RKO (cell line): ENCODE data around the gene BCKDHA.
"Not testable (repeated sequence)": the region's sequence is repeated elsewhere in the genome, so short reads cannot be mapped to it uniquely, and the experiment has no call there.

Experiments
- DNase-seq: peaks from one replicate; pipeline ENCODE4 v3.0.0-alpha.2; 2016; ENCODE audit warnings: low spot score

Gene BCKDHA

DNA sequence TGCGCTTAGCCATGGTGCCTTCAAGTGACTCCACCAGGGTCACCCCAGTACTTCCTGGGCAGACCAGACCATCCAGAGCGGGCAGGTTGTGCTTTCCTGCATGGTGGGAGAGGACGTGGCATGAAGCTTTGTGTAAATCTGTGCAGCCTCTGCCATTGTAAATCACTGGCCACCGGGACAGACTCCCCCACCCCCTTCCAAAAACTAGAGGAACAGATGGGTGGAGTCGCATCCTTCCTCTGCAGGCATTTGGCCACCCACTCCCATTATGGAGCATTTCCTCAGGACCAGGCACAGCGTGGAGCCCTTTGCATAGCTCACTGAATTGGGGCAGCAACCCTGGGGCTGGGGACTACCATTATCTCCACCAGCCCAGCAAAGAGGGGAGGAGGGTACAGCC, 8.2 kb downstream of the BCKDHA start:
- DNase-seq, result no peak

DNA sequence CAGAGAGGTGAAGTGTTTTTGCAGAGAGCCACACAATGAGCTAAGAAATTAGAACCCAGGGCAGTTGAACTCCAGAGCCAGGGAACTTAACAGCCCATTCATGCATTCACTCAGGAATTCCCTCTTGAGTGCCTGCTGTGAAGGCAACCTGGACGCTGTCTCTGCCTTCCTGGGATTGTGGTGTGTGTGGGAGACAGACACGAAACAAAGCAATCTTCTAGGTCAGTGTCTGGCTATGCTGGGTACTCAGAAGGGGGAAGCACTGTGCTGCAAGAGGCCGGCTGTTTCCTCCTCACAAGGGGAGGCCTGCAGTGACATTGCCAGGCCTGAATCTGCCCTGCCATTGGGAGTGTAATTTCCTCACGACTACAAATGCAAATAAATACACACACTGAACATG, 9.7 kb downstream of the BCKDHA start:
- DNase-seq, result no peak

DNA sequence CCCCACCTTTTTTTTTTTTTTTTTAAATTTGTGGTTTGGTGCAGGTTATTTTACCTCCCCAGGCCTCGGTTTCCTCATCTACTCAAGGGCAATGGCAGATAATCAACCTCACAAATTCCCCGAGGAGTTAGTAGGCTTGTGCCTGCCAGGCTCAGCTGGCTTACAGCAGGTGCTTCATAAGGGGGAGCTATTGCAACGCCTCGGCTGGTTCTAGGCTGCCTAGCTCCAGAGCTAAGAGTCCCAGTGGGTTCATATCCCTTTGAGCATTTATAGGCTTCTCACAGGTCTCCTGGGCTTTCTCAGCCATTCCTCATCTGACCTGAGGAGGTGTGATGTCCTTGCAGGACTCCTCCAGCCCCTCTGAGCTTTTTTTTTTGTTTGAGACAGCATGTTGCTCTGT, 10.6 kb downstream of the BCKDHA start:
- DNase-seq, result no peak

DNA sequence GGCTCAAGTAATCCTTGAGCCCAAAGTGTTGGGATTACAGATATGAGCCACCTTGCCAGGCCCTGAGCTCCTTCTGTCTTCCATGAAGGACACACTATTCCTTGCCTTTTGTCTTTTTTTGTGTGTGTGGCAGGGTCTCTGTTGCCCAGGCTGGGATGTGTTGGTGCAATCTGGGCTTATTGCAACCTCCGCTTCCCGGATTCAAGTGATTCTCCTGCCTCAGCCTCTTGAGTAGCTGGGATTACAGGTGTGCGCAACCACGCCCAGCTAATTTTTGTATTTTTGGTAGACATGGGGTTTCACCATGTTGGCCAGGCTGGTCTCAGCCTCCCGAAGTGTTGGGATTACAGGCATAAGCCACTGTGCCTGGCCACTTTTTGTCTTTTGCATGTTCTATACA, 11.2 kb downstream of the BCKDHA start:
- not testable (repeated sequence) for DNase-seq

DNA sequence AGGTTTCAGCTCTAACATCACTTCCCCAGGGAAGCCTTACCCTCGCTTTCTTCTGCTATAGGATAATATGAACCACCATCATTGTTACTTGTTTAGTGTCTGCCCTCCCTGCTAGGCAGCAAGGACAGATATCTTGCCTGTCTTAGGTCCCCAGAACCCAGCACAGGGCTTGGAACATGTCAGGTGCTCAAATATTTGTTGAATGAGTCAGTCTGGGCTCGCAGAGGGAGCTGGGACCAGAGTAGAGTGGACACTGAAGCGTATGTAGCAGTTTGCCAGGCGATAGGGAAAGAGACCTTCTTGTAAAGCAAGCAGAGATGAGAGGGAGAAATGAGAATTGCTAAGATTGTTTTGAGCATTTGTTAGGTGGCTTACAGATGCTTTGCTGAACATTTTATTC, 11.7 kb downstream of the BCKDHA start:
- DNase-seq, result no peak

DNA sequence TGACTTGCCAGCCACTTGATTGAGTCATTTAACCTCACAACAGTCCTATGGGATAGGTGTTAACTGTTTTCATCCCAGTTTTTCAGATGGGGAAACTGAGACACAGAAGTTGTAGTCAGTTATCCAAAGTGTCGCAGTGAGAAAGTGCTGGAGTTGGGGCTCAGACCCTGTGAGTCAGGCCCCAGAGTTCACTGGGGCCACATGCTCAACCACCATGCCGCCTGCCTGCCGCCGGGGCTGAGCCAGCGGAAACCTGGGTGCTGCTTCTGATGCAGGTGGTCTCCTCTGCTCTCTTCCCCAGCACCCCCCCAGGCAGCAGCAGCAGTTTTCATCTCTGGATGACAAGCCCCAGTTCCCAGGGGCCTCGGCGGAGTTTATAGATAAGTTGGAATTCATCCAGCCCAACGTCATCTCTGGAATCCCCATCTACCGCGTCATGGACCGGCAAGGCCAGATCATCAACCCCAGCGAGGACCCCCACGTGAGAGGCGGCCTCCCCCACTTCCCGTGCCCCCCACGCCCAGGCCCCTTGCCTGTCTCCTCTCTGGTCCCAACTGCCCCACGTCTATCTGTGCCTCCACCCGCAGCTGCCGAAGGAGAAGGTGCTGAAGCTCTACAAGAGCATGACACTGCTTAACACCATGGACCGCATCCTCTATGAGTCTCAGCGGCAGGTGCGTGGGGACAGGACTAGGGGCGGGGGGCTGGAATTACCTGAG, 12.9 kb downstream of the BCKDHA start:
- no peak for DNase-seq

DNA sequence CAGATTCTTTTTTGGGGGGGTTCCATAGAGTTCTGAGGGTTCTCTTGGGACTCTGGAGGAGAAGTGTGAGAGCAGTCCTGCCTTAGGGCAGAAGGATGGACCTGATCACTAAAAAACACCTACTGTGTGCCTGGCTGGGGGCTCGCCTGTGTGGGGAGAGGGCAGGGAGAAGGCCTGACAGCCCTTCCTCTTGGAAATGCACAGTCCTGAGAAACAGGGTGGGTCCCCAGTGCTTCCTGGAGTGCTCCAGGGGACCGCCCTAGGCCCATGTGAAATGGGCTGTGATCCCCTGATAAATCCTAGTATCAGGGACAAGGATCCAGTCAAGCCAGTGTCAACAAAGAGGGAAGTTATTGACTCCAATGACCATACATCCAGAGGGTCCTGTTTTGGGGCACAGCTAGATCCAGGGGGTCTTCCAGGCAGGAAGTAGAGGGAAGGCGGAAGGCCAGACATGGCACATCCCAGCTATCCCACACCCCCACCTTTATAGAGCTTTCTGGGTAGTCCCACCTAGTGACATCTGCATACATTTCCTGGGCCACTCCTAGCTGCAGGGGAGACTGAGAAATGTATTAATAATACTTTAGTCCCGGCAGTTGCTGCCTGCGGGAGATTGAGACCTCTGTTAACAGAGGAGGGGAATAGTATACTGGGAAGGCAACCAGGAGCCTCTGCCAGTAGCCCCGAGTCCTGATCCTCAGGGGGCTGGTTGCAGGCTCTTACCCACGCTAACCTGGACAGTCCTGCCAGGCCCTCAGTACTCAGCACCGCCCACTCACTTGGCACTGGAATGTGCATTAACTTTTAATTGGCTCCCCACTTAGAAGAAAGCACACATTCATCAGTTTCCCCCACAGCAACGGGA, 13.7 kb downstream of the BCKDHA start:
- no peak for DNase-seq

DNA sequence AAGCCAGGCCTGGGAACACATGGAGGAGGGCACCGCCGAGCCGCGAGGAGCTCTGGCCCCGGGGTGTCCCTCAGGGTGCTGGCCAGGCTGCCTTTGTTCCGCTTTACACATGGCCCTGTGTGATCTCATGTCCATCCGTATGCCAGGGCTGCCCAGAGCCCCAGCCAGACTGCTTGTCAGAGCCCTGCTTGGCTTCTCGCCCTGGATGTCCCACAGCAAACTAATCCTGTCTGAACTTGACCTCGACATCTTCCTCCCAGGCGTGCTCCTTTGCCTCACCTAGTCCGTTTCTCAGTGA, 14.3 kb downstream of the BCKDHA start:
- no peak for DNase-seq

DNA sequence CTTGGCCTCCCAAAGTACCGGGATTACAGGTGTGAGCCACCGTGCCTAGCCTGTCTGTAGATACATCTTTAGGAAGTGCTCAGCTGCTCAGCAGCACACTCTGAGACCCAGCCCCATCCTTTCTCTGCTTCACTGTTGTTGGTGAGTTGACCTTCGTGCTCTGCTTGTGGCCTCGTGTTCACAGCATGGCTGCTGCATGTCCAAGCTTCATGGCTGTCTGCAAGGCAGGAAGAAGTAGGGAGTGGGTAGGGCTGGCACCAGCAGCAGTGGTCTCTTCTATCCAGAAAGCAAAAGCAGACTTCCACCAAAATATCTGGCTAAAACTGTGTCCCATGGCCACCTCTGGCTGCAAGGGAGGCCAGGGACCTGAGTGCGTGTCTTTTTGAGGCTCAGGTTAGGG, 15.3 kb downstream of the BCKDHA start:
- DNase-seq, result no peak

DNA sequence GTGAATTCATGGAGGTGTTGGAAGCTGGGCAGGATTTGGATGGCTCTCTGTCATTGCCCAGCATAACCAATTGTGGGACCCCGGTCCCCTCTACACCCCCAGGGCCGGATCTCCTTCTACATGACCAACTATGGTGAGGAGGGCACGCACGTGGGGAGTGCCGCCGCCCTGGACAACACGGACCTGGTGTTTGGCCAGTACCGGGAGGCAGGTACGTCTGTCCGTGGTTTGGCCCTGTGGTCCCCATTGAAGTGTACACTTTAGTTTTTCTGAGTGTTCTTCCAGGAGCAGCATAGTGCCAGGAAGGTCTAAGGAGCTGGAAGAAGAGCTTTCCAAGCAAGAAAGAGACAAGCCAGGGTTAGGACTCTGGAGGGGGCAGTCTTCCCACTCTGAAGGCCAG, 16.3 kb downstream of the BCKDHA start:
- no peak for DNase-seq

DNA sequence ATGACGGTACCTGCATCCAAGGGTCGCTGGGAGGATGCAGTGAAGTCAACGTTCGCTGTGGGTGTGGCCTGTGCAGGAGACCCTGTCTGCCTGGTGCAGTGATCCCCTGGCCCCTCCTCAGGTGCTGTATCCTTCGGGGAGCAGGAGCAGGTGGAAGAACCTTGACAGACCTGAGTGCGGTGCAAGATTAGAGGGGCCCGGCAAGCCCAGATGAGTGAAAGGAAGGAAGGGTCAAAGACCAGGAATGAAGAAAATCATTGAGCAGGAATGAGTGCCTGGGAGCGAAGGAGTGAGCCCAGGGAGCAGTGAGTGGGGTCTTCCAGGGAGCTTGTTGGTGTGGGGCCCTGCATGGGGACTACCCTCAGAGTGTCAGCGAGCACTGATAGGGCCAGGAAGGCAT, 16.8 kb downstream of the BCKDHA start:
- no peak for DNase-seq

DNA sequence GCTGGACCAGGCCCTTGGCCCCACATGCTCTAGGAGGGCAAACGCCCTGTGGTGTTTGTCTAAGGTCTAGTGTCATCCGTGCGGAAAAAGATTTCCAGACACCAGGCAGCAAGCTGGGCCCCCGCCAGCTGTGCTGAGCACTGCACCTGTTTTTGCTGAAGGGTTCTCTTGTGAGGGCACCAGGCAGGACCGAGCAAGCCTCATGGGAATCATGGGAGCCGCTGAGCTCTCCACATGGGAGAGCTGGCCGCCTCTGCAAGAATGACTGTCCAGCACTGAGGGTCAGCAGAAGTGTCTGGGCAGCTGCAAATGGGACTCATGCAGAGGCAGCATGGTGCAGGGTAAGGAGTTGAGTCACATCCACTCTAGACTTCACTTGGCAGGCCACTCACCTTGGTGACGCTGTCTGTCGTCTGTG, 17.5 kb downstream of the BCKDHA start:
- no peak for DNase-seq

DNA sequence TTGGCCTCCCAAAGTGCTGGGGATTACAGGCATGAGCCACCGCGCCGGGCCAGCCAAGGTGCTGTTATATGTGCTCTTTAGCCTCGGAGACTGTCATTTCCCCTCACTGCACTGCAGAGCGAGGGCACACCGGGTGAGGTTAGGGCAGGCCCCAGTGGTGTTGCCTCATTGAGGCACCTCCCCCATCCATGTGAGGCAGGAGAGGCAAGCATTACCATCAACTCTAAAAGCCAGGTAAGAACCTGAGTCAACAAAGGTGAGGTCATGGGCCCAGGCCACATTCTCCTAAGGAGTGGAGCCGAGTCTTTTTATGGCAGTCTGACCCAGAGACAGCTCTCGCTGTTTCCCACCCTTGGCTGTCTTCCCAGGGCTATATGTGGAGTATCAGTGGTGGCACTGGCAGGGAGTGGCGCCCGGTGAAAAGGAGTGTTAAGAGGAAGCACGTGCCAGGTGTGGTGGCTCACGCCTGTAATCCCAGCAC, 18.6 kb downstream of the BCKDHA start:
- DNase-seq, result no peak

DNA sequence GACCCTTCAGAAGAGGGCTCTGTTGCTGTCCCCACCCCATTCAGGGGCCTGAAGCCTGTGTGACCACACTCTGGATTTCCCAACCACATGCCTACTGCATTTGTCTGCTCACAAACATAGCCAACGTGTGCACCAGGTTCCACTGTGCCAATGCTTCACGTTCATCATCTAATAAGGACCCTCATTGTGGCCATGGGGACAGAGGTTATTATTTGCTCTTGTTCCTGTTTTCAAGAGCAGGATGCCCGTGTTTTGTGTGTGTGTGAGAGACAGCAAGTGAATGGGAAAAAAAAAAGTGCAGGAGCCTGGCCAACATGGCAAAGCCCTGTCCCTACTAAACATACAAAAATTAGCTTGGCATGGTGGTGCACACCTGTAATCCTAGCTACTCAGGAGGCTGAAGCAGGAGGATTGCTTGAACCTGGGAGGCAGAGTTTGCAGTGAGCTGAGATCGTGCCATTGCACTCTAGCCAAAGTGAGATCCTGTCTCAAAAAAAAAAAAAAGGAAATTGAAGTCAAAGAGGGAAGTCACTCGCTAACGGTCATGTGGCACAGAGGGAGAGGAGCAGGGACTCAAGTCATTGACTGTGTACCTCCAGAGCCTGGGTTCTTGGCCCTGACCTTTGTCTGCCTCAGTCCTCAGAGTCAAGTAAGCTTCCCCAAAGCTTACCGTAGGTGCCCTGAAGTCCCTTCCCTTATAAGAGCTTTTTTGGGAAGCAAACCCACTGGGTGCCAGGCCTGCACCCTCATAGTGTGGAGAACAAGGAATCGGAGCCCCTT, 22.7 kb downstream of the BCKDHA start:
- no peak for DNase-seq

DNA sequence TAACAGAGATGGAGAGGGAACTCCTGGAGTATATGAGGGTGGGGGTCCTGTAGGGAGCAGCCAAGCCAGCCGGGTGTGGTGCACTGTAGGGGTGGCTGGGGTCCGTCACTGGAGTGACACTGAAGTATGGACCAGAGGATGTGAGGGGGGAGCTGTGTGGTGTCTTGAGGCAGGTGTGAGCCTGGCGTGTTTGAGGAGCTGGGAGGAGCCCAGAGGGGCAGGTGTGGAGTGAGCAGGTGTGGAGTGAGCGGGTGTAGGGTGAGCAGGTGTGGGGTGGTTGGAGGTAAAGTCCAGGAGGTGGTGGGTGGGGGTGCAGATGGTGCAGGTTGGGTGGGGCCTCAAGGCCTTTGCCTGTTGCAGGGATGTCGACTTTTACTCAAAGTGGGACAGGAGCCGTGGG, 23.7 kb downstream of the BCKDHA start:
- no peak for DNase-seq

DNA sequence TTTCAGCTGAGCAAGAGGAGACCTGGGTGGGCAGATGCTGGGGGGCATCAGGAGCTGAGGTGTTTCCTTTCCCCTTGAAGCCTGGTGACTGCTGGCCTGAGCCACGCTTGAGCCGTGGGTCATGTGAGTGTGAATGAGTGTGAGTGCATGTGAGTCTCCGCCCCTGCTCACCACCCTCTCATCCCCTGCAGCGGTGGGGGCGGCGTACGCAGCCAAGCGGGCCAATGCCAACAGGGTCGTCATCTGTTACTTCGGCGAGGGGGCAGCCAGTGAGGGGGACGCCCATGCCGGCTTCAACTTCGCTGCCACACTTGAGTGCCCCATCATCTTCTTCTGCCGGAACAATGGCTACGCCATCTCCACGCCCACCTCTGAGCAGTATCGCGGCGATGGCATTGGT, 24.4 kb downstream of the BCKDHA start:
- DNase-seq, result no peak

DNA sequence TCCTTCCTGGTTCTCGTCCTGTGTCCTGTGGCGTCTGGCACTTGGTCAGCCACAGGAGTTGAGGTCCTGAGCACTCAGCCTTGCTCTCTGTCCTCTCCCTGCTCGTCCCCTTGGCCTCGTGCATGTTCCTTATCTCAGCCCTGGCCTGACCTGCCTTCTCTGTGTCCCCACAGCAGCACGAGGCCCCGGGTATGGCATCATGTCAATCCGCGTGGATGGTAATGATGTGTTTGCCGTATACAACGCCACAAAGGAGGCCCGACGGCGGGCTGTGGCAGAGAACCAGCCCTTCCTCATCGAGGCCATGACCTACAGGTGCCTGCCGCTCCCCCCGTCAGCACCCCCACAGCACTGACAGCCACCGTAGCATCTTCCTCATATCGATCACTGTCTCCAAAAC, 24.8 kb downstream of the BCKDHA start:
- no peak for DNase-seq

DNA sequence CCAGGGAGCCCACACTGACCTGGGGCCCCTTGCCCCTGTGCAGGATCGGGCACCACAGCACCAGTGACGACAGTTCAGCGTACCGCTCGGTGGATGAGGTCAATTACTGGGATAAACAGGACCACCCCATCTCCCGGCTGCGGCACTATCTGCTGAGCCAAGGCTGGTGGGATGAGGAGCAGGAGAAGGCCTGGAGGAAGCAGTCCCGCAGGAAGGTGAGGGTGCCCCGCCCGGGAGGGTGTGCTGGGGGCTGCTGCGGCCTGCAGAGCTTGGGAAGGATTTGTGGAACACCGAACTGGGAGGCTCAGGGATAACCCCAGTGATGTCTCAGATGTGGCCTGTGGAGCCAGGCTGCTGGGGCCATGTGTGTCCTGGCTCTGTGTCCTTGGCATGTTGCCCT, 25.3 kb downstream of the BCKDHA start:
- no peak for DNase-seq

DNA sequence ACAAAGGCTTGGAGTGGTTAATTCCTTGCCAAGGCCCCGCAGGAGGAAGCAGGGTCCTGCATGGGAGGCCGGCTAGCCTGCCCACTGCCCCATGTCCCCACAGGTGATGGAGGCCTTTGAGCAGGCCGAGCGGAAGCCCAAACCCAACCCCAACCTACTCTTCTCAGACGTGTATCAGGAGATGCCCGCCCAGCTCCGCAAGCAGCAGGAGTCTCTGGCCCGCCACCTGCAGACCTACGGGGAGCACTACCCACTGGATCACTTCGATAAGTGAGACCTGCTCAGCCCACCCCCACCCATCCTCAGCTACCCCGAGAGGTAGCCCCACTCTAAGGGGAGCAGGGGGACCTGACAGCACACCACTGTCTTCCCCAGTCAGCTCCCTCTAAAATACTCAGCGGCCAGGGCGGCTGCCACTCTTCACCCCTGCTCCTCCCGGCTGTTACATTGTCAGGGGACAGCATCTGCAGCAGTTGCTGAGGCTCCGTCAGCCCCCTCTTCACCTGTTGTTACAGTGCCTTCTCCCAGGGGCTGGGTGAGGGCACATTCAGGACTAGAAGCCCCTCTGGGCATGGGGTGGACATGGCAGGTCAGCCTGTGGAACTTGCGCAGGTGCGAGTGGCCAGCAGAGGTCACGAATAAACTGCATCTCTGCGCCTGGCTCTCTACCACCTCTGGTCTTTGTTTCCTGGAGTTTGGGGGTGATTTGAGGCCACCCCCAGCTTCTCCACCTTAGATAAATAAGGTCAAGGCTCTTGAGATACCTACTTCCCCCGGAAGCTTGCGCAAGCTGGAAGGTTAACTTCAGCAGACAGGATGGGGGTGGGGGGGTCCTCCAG, 26.9 kb downstream of the BCKDHA start:
- DNase-seq, result no peak

DNA sequence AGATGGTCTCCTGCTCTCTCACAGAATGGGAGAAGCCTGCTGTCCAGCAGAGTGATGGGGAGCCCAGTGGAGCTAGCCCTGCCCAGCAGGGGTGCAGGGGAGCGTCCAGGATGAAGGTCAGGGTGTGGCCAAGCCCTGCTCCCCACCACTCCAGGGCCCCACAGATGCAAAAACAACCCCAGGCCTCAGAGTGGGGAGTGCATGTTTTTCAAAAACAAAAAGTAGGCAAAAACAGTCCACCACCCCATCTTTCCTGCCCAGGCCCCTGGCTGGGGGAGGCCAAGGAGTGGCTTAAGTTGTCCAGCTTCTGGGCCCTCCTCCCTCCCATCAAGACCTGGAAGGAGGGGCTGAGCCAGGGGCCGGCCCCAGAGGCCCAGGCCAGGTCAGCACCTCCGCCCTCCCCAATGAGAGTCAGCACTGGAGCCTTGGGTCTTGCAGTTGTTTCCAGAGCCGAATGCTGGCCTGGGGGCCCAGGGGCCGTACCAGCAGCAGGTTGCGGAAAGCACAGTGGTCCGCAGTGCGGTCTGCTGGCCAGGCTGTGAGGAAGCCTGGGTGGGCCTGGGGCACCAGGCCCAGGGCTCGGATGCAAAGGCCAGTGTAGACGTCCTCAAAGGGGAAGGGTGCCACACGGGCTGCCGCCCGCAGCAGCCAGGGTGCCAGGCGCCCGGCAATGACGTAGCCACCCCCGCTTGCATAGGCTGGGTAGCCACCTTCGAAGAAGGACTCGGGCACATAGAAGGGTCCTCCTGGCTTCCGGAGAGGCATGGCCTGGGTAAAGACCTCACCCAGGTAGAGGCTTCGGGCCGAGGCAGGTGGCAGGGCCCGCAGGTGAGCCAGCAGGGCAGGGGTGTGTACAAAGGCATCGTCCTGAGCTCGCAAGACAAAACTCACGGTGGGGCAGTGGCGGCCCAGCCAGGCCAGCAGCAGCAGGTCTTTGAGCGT, 27.8 kb downstream of the BCKDHA start:
- DNase-seq, result no peak
